Measurements from ENCODE around the gene ZC3H7B. TPM values are rescaled to one million over a fixed set of nuclear protein-coding genes. Genes with fewer than 3 reads are reported as not detected.

ZC3H7B gene
- total RNA-seq, 1 experiment from 2014 or later: 42.0 TPM

DNA sequence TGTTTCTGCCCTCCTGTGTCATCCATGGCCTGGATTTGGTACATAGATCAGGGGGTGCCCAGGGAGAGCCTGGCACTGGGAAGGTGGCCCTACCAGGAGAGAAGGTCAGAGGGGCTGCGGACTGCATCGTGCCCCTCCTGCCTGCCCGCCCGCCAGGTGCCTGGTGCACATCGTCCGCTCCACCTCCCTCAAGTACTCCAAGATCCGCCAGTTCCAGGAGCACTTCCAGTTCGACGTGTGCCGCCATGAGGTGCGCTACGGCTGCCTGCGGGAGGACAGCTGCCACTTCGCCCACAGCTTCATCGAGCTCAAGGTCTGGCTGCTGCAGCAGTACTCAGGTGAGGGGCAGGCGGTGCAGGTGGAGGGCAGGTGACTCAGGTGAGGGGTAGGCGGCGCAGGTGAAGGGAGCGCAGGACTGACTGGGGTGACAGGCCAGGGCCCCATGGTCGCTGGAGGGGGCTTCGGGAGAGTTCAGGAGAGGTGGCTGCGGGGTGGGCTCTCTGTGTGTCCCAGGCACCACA lies 47.7 kb downstream of the ZC3H7B start:
- Histone ChIP-seq H3K9me2 (ENCODE audit: insufficient read depth) (no peaks in the 10 kb centered on the region), H3K36me3 (ENCODE audit: control insufficient read depth in 1 of 2, insufficient read depth in 2 of 2, low read length in 2 of 2) (peaks cover 11 to 27% of the 10 kb centered on the region in 2 experiments; a peak in 3 of 4 replicates), H3K27ac (ENCODE audit: low read depth, low read length) (no peak overlapping the region), H3K4me2 (ENCODE audit: low read length) (no peak overlapping the region), H3K9me3 (ENCODE audit: control insufficient read depth in 1 of 2, insufficient read depth in 1 of 2, low read depth in 1 of 2, low read length in 2 of 2) (no peaks in the 10 kb centered on the region), H3K27me3 (ENCODE audit: insufficient read depth, low read length) (no peaks in the 10 kb centered on the region), H4K20me1 (ENCODE audit: insufficient read depth) (no peaks in the 10 kb centered on the region), H3K79me2 (ENCODE audit: insufficient read depth, low read length) (no peaks in the 10 kb centered on the region), H3K4me1 (ENCODE audit: control insufficient read depth in 1 of 2, insufficient read depth in 2 of 2, low read length in 2 of 2) (peaks cover 0 to 19% of the 10 kb centered on the region in 2 experiments; a peak in 2 of 4 replicates), H3K9ac (ENCODE audit: low read length) (no peak overlapping the region), H2AFZ (ENCODE audit: low read depth, low read length, poor library complexity, severe bottlenecking) (no peak overlapping the region), H3K4me3 (replicated peaks in 1 of 2; ENCODE audit: low read depth in 1 of 2, low read length in 2 of 2) (no peak overlapping the region)
- intact Hi-C loops (cut with micrococcal nuclease): no loop called here
- ChIA-PET CTCF (no interaction called here), POLR2A (no interaction called here), RAD21 (ENCODE audit: low non-redundant PET in 1 of 2, low total read pairs in 2 of 2, uncharacterized antibody in 2 of 2, unreplicated experiment in 2 of 2) (no interaction called here)
- TF ChIP-seq, protein P1, sequence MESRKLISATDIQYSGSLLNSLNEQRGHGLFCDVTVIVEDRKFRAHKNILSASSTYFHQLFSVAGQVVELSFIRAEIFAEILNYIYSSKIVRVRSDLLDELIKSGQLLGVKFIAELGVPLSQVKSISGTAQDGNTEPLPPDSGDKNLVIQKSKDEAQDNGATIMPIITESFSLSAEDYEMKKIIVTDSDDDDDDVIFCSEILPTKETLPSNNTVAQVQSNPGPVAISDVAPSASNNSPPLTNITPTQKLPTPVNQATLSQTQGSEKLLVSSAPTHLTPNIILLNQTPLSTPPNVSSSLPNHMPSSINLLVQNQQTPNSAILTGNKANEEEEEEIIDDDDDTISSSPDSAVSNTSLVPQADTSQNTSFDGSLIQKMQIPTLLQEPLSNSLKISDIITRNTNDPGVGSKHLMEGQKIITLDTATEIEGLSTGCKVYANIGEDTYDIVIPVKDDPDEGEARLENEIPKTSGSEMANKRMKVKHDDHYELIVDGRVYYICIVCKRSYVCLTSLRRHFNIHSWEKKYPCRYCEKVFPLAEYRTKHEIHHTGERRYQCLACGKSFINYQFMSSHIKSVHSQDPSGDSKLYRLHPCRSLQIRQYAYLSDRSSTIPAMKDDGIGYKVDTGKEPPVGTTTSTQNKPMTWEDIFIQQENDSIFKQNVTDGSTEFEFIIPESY (IDR thresholded peaks at IDR 0.05; ENCODE audit: extremely low read depth, insufficient replicate concordance, low read length): no peak
- TF ChIP-seq POLR2A (IDR thresholded peaks at IDR 0.05; ENCODE audit: borderline replicate concordance, extremely low read depth, insufficient read depth, insufficient read length) (no peak), CEBPB (IDR thresholded peaks at IDR 0.05; ENCODE audit: low read depth) (no peak), YY1 (IDR thresholded peaks at IDR 0.05; ENCODE audit: extremely low read depth, insufficient replicate concordance, low read depth, low read length) (no peak), CBX3 (IDR thresholded peaks at IDR 0.05; ENCODE audit: low read depth) (no peak), EGR1 (IDR thresholded peaks at IDR 0.05; ENCODE audit: low read depth) (no peak), EZH2phosphoT487 (IDR thresholded peaks at IDR 0.05; ENCODE audit: borderline replicate concordance) (no peak), RAD21 (IDR thresholded peaks at IDR 0.05; ENCODE audit: low read depth) (no peak), FOSL1 (IDR thresholded peaks at IDR 0.05; ENCODE audit: low read depth) (no peak), SRF (IDR thresholded peaks at IDR 0.05; ENCODE audit: low read depth) (no peak)
- TF ChIP-seq, protein P2, sequence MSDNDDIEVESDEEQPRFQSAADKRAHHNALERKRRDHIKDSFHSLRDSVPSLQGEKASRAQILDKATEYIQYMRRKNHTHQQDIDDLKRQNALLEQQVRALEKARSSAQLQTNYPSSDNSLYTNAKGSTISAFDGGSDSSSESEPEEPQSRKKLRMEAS (IDR thresholded peaks at IDR 0.05): no peak
- TF ChIP-seq, protein P3, sequence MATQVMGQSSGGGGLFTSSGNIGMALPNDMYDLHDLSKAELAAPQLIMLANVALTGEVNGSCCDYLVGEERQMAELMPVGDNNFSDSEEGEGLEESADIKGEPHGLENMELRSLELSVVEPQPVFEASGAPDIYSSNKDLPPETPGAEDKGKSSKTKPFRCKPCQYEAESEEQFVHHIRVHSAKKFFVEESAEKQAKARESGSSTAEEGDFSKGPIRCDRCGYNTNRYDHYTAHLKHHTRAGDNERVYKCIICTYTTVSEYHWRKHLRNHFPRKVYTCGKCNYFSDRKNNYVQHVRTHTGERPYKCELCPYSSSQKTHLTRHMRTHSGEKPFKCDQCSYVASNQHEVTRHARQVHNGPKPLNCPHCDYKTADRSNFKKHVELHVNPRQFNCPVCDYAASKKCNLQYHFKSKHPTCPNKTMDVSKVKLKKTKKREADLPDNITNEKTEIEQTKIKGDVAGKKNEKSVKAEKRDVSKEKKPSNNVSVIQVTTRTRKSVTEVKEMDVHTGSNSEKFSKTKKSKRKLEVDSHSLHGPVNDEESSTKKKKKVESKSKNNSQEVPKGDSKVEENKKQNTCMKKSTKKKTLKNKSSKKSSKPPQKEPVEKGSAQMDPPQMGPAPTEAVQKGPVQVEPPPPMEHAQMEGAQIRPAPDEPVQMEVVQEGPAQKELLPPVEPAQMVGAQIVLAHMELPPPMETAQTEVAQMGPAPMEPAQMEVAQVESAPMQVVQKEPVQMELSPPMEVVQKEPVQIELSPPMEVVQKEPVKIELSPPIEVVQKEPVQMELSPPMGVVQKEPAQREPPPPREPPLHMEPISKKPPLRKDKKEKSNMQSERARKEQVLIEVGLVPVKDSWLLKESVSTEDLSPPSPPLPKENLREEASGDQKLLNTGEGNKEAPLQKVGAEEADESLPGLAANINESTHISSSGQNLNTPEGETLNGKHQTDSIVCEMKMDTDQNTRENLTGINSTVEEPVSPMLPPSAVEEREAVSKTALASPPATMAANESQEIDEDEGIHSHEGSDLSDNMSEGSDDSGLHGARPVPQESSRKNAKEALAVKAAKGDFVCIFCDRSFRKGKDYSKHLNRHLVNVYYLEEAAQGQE (IDR thresholded peaks at IDR 0.05; ENCODE audit: low read depth): no peak
- TF ChIP-seq, protein P4, sequence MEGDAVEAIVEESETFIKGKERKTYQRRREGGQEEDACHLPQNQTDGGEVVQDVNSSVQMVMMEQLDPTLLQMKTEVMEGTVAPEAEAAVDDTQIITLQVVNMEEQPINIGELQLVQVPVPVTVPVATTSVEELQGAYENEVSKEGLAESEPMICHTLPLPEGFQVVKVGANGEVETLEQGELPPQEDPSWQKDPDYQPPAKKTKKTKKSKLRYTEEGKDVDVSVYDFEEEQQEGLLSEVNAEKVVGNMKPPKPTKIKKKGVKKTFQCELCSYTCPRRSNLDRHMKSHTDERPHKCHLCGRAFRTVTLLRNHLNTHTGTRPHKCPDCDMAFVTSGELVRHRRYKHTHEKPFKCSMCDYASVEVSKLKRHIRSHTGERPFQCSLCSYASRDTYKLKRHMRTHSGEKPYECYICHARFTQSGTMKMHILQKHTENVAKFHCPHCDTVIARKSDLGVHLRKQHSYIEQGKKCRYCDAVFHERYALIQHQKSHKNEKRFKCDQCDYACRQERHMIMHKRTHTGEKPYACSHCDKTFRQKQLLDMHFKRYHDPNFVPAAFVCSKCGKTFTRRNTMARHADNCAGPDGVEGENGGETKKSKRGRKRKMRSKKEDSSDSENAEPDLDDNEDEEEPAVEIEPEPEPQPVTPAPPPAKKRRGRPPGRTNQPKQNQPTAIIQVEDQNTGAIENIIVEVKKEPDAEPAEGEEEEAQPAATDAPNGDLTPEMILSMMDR (IDR thresholded peaks at IDR 0.05 in 2 of 3, conservative IDR thresholded peaks at IDR 0.05 in 1 of 3; ENCODE audit: borderline replicate concordance in 1 of 3, insufficient read depth in 1 of 3, low read depth in 2 of 3, low read length in 2 of 3): no peak
- BruUV-seq (replicated peaks): no TSS peak
- no peak for DNase-seq (ENCODE audit: low read depth, low spot score)
- no peak for ATAC-seq

Data from HCT116 (cell line).